Mucosa of gallbladder (tissue), 1 donor: ENCODE results near the gene DSTN. TPM values are rescaled to one million over a fixed set of nuclear protein-coding genes. Genes with fewer than 3 reads are reported as not detected.
"Not testable (repeated sequence)": the region's sequence is repeated elsewhere in the genome, so short reads cannot be mapped to it uniquely, and the experiment has no call there.

ENCODE experiments used
- DNase-seq: peaks from one replicate; pipeline ENCODE4 v3.0.0-alpha.2; 2020; ENCODE audit warnings: low spot score
- total RNA-seq: library from RNA; stranded (reverse); gene quantifications from one replicate; pipeline ENCODE4 v1.2.1, GENCODE V29; 2021
- donor health status: DM: no; HTN: no; CAD: no.

The DSTN gene
- total RNA-seq, 1 donor from 2014 or later: 738 TPM

DNA sequence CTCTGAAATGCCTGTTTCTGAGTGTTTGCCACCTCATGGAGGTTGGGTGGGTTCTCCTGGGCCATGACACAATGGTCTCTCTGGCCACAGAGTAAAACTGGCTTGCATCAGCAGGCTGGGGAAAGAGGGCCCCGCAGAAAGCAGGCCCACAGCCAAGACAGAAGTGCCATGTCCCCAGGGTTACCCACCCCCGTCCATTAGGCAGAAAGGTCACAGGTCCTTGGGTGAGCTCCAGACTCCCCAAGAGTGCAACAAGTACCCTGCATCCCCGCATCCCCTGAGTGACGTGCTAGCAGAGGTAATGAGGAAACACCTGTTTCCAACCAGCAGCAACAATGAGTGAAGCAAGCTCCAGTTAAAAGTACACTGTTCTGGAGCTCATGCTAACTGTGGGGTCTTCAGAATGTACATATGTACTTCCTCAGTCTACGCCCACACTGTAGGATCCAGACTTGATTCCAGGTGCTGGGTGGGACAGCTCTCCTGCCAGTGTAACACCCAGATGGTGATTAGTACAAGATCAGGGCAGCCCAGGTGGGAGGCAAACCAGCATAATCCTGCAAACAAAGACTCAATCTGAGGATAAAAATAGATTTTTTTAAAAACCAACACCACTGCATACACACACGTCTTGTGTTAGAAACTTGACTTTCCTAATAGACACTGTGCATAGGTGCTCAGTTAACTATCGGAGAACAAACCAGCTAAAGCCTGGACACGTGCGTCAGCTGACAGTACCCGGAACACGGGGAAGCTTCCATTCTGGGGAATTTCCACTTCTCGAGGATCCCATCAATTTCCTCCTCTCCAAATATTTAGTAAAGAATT lies 80.6 kb downstream of the DSTN start:
- no peak for DNase-seq

DNA sequence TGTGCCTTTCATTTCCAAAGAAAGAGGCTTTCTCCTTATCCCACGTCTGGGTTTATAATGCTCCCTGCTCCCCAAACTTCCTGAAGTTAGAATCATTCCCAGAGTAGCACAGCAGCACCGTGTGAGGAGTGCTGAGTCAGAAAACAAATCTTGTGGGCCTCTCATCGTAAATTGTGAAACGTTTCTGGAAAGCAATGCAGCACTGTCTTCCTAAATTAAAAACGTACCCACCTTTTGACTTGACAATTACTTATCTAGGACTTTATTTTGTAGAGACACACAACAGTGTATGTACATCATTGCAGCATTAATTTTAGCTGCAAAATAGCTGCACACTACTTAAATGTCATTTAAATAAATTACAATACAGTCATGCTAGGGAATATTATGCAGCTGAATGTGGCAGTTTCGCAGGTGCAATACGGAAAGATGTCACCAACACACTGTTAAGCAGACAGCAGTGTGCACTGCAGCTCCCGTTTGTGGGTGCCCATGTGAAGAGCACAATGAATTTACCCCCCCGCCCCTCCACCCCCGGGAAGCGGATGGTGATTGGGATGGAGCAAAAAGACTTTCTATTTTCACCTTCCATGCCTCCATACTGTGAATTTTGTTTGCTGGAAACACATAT lies 81.4 kb downstream of the DSTN start:
- DNase-seq: no peak

DNA sequence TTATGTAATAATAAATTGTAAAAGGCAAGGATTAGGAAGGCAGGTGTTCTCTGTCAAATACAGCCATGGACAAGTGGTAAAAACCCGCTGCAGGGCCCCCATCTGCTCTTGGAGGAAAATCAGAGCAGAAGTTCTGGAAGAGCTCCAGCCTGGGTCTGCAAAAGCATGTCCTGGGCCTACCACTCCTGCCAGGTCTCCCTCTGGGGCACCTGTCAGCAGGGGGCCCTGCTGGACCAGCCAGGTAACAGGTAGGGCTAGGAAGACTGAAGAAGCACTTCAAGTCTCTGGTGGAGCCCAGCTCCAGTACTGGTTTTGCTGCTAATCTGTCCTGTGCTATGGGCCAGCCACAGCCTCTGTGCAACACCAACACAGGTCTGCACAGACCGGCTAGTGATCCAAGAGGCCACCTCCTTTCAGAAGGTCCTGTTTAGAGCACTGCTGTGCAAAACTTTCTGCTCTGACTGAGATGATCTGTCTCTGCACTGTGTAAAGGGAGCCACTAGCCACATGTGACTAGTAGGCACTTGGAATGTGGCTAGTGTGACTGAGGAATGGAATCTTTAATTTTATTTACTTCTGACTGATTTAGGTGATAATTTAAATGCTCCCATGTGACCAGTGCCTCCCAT lies 82.0 kb downstream of the DSTN start:
- no peak for DNase-seq

DNA sequence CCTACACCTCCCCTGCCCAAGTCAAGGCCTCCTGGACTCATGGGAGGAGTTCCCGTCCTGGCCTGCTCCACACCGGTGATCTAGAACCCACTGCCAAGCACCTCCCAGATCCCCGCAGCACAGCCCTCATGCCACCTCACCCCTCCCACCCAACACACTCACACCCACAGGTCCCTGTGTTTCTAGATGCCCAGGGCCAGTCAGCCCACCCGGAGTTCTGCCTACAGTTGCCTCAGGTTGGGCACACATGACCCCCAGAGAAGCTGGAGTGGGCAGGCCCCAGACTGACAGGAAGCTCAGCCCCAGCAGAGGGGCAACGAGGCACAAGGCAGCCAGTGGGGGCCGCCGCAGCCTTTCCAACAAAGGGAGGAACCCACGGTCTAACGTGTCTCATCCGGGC lies 82.5 kb downstream of the DSTN start:
- DNase-seq: no peak

DNA sequence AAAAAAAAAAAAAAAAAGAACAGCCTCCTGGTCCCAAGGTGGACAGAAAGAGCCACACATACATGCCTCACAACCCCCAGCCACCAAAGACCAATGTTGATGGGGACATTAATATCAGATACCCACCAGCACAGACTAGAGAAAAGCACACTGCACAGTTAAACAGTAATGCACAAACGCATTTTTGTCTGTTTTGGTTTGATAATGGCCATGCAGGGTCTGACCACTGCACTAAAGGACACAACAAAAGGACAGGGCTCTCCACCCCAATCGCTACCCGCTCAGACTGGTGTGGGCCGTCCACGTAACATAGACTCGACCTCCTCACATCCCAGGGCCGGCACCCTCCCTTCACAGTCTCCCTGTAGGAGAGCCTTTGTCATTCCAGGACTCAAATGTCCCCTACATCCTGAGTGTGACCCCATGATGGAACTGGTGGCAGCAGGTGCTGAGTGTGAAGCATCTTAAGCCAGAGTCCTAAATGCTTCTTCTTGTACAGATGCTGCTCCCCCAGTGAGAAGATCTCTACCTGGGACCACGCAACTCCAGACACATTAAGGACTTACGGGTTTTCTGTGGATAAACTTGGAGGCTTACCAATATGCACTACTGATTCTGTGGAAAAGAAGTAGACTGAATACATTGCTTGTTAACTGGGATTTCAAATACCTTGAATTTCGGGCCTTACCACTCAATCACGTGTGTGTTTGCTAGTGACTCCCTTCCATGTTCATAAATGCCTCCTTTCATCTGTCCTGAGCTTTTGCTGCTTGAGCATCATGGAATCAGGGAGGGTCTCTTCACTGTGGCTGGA lies 84.2 kb downstream of the DSTN start:
- DNase-seq: no peak

DNA sequence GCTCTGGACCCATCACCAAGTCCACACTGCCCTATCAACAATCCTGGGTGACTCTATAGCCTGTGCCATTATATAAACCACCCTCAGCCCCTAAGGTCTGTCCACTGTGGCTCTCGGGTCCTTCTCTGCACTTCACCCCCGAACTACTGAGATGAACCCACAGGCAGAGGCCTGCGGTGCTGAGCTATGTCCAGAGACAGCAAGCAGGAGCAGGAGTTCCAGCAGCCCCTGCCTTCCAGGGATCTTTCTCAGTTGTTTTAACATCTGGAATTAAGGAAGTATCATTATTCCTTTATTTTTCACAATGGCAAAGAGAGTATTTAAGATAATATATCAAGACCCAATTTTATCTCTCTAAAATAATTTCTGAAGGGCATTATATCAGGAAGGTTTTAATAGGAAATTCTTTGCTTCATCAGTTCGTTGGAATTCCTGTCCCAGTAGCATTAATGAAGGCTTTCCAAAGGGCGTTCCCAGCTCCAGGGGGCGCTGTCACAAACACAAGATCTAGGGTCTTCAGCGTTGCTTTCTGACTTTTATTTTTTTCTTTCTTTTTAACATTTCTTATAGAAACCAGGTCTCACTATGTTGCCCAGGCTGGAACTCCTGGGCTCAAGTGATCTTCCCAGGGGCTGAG lies 84.9 kb downstream of the DSTN start:
- no peak for DNase-seq

DNA sequence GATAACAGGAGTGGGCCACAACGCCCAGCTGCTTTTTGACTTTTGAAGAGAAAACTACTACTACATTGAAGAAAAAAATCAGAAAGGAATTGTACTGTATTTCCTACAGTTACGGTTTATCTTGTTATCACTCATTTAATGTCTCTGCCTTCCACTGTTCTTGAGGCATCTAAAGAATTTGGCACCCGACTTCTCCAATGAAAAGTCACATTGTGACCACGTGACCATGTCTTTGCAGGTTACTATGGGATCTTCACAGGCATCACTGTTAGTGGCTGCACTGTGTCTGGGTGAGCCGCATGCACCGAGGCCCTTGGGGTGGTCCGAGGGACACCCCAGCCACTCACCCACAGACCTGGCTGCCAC lies 85.4 kb downstream of the DSTN start:
- no peak for DNase-seq

DNA sequence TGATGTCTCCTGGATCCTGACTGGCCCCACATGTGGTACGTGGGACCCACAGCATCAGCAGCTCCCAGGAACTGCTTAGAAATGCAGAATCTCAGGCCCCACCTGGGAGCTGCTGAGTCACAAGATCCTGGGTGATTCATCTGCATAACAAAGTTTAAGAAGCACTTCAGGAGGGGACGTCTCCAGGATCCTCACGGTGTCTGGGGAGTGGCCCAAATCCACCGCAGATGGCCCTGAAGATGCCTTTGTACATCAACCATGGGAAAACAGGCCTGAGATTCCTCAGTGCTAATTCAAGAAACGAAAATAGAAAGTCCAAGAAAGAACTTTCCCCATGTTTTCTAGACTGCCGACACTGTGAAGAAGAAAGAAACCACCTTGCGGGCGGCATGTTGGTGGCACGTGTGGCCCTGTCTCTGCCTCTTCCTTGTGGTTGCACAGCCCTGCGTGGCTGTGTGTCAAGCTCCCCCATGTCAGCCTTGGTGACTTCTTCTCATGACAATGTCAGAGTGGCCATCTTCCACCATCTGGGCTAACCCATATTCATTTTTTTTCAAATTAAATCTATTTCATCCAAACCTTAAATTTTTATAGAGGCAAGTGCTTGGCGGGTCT lies 86.1 kb downstream of the DSTN start:
- DNase-seq: no peak

DNA sequence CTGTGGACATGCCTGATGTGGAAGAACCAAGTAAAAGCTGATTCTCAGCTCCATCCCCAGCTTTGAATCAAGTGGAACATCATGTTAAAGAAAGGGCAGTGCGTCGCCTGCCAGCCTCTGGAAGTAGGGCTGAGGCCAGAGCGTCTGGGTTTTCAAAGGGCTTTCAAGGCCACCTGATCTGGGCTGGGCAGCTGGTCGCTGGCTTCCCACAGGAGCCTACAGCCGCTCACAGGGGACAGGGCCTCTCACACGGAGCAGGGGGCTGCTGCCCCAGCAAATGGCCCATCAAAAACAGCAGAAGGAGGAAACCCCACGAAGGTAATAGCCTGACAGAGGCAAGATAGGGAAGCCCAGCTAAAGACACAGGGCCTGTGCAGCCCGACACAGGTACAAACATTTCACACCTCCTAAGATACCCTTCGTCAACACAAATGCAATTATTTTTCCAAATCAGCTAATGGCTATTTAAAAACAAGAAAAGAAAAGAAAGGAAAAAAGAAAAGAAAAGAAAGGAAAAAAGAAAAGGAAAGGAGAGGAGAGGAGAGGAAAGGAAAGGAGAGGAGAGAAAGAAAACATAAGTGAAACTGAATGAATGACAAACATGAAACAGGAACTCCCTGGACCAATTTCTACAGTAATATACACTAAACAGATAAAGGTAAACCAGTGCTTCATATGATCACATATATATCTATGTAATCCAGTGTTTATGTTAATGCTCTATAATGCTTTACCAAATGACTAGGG lies 87.4 kb downstream of the DSTN start:
- no peak for DNase-seq

DNA sequence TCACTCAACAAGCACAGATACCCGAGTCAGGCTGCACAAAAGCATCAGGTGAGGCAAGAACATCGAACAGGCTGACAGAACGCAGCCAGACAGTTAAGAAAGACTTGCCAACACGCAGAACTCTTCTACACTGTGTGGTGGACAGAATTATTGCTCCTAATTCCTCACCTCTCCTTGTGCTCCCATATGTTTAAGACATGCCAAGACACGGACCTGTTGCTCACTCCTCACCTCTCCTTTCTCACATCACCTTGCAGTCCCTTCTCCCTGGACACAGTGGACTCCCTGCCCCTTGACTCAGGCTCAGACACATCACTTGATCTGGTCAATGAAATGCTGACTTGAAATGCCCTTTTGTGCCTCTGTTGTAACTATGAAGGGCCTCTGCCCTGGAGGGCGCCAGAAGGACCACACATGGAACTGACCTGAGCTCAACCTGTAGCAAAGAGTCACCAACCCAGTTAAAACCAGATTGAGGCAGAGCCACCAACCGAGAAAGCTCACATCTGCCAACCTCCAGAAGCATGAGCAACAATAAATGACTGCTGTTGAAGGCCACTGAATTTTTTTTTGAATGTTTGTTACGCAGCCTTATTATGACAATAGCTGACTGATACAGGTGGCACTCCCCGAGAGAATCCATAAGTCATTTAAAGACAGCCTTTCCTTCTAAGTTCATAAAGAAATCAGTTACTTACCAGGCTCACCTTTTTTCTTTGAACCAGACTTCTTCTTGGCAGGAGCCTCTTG lies 88.2 kb downstream of the DSTN start:
- DNase-seq: no peak

DNA sequence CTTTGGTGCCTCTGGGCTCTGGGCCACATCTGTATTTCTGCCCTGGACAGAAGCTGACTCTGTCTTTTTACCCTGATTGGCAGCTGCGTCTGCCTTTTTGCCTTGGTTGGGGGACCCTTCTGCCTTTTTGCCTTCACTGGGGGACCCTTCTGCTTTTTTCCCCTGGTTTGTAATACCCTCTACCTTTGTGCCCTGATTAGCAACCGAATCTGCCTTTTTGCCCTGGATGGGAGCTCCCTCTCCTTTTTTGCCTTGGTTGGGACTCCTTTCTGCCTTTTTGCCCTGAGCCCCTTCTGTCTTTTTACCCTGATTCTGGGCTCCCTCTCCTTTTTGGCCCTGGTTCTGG lies 88.7 kb downstream of the DSTN start:
- no peak for DNase-seq

DNA sequence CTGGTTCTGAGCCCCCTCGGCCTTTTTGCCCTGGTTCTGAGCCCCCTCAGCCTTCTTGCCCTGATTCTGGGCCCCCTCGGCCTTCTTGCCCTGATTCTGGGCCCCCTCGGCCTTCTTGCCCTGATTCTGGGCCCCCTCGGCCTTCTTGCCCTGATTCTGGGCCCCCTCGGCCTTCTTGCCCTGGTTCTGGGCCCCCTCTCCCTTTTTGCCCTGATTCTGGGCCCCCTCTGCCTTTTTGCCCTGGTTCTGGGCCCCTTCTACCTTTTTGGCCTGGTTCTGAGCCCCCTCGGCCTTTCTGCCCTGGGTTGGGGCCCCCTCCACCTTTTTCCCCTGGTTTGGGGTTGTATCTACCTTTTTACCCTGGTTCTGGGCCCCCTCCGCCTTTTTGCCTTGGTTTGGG lies 89.5 kb downstream of the DSTN start:
- DNase-seq: not testable (repeated sequence)

Other genes with a start within 250 kb of the DSTN start
- gene BFSP1, start 38.7 kb upstream of the DSTN start, total RNA-seq: 1.2 TPM
- gene RRBP1, start 112.2 kb downstream of the DSTN start, total RNA-seq: 355 TPM
- not detected for gene BANF2, start 129.9 kb downstream of the DSTN start, total RNA-seq